Smooth muscle cell (in vitro differentiated cells): Measurements from ENCODE around the gene MZF1. TPM values are rescaled to one million over a fixed set of nuclear protein-coding genes. Genes with fewer than 3 reads are reported as not detected.

Experiments used
- DNase-seq: peaks from one replicate; lab custom pipeline; 2025; ENCODE audit not compliant: unreplicated experiment; lab: John Stamatoyannopoulos, UW
- H2AFZ ChIP-seq: fragments of 200-600 bp; sonication (generic); 2 replicates; pipeline ENCODE4 v1.6.0; 2016; ENCODE audit warnings: antibody characterized with exemption, low read depth, mild to moderate bottlenecking
- H3F3A ChIP-seq: fragments of 200-600 bp; sonication (generic); 2 replicates; pipeline ENCODE4 v1.6.0; 2017; ENCODE audit warnings: antibody characterized with exemption, low read depth
- H3K27ac ChIP-seq: fragments of 200-600 bp; sonication (generic); 2 replicates; pipeline ENCODE4 v1.5.1; 2016; ENCODE audit warnings: low read depth, mild to moderate bottlenecking
- H3K27me3 ChIP-seq: fragments of 200-600 bp; sonication (generic); 2 replicates; pipeline ENCODE4 v1.6.1; 2016; ENCODE audit warnings: low read depth, mild to moderate bottlenecking
- H3K36me3 ChIP-seq: fragments of 200-600 bp; sonication (generic); 2 replicates; pipeline ENCODE4 v1.5.1; 2016; ENCODE audit warnings: low read depth
- H3K4me1 ChIP-seq: fragments of 200-600 bp; sonication (generic); 2 replicates; pipeline ENCODE4 v1.5.1; 2016; ENCODE audit warnings: low read depth
- H3K4me2 ChIP-seq: fragments of 200-600 bp; sonication (generic); 2 replicates; pipeline ENCODE4 v1.6.0; 2016; ENCODE audit warnings: mild to moderate bottlenecking
- H3K4me3 ChIP-seq: fragments of 200-600 bp; sonication (generic); 2 replicates; pipeline ENCODE4 v1.5.1; 2016; ENCODE audit warnings: mild to moderate bottlenecking
- H3K79me2 ChIP-seq: fragments of 200-600 bp; sonication (generic); 2 replicates; pipeline ENCODE4 v1.6.0; 2016; ENCODE audit warnings: low read depth, mild to moderate bottlenecking
- H3K9ac ChIP-seq: fragments of 200-600 bp; sonication (generic); 2 replicates; pipeline ENCODE4 v1.6.0; 2016; ENCODE audit warnings: low read depth
- H3K9me3 ChIP-seq: fragments of 200-600 bp; sonication (generic); replicated peaks from 2 replicates; pipeline ENCODE4 v1.5.1; 2016; ENCODE audit warnings: low read depth
- H4K20me1 ChIP-seq: fragments of 200-600 bp; sonication (generic); 2 replicates; pipeline ENCODE4 v1.6.0; 2016; ENCODE audit warnings: low read depth
- WGBS: methylation state at CpG from one replicate; pipeline ENCODE4 v1.1.7; 2016; ENCODE audit warnings: low lambda C conversion rate; 5-methylcytosine and 5-hydroxymethylcytosine counted together
- polyA plus RNA-seq: library from polyadenylated mRNA; unstranded; fragments of >200 nt; fragmentation: Nextera tagmentation; extraction: Ambion mirVana; gene quantifications from 2 replicates; pipeline ENCODE4 v1.2.1, GENCODE V29; 2016
- total RNA-seq: library from RNA; depleted of rRNA; stranded (reverse); fragments of >200 nt; gene quantifications from 2 replicates; pipeline ENCODE4 v1.2.3, GENCODE V29; 2014
- TF ChIP-seq, protein P1 (sequence below): fragments of 200-600 bp; sonication (generic); IDR thresholded peaks from 2 replicates; pipeline ENCODE4 v1.5.1; 2017; ENCODE audit warnings: borderline replicate concordance, mild to moderate bottlenecking, antibody characterized with exemption; ENCODE audit not compliant: insufficient read depth, poor library complexity, severe bottlenecking

Gene MZF1
- total and polyA plus RNA-seq, 2 experiments from 2014 or later, result 10.2 to 18.7 TPM

DNA sequence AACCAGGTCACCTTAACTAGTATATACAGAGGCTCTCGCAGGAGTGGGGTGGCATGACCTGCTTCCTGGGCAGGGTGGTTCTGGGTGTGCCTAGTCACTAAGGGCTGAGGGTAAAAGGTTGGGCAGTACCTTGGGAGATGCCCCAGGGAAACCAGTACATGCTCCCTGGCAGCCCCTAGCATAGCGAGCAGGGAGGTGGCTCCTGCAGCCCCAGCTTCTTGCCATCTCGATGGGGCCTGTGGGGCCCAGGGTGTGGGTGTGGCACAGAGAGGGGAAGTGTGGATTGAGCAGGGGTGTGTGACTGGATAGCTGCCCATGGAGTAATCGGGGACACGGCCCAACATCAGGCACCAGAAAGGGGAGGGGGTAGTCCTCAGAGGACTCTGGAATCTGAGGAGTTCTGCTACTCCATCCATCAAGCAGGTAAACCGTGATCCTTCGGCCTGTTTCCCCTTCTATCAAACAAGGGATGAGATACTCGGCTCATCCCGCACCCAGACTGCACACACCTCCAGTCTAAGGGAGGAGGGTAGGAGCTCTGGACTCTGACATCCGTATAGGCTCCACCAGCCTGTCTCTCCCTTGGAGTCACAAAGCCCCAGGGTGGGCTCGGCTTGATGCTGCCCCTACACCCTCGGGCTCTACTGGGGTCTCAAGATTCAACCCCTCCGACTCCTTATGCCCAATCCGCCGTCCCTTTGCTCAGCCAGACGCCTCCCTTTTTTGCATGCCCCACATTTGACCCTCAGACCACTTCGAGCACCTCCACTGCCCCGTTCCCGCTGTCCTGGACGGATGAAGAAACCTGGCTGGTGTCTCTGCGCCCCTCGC lies 54.7 kb downstream of the MZF1 start:
- H3K9me3 ChIP-seq, result no peaks in the 10 kb centered on the region
- H3F3A ChIP-seq, result no peaks in the 10 kb centered on the region
- H3K4me1 ChIP-seq, result peaks cover 10% of the 10 kb centered on the region
- no peaks in the 10 kb centered on the region for H3K36me3 ChIP-seq
- H3K27ac ChIP-seq, result peak overlapping the region; percentile 82
- peak overlapping the region; percentile 65 for H3K4me3 ChIP-seq
- 30% methylated on average over 22 of the region's 22 CpGs for WGBS
- H4K20me1 ChIP-seq, result peaks cover 4% of the 10 kb centered on the region
- H3K4me2 ChIP-seq, result peak overlapping the region; percentile 90
- DNase-seq, result no peak
- H2AFZ ChIP-seq, result no peak overlapping the region
- TF ChIP-seq, protein P1, sequence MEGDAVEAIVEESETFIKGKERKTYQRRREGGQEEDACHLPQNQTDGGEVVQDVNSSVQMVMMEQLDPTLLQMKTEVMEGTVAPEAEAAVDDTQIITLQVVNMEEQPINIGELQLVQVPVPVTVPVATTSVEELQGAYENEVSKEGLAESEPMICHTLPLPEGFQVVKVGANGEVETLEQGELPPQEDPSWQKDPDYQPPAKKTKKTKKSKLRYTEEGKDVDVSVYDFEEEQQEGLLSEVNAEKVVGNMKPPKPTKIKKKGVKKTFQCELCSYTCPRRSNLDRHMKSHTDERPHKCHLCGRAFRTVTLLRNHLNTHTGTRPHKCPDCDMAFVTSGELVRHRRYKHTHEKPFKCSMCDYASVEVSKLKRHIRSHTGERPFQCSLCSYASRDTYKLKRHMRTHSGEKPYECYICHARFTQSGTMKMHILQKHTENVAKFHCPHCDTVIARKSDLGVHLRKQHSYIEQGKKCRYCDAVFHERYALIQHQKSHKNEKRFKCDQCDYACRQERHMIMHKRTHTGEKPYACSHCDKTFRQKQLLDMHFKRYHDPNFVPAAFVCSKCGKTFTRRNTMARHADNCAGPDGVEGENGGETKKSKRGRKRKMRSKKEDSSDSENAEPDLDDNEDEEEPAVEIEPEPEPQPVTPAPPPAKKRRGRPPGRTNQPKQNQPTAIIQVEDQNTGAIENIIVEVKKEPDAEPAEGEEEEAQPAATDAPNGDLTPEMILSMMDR, result no peak
- H3K27me3 ChIP-seq, result no peaks in the 10 kb centered on the region
- H3K79me2 ChIP-seq, result peaks cover 46% of the 10 kb centered on the region
- peak overlapping the region; percentile 85 for H3K9ac ChIP-seq

DNA sequence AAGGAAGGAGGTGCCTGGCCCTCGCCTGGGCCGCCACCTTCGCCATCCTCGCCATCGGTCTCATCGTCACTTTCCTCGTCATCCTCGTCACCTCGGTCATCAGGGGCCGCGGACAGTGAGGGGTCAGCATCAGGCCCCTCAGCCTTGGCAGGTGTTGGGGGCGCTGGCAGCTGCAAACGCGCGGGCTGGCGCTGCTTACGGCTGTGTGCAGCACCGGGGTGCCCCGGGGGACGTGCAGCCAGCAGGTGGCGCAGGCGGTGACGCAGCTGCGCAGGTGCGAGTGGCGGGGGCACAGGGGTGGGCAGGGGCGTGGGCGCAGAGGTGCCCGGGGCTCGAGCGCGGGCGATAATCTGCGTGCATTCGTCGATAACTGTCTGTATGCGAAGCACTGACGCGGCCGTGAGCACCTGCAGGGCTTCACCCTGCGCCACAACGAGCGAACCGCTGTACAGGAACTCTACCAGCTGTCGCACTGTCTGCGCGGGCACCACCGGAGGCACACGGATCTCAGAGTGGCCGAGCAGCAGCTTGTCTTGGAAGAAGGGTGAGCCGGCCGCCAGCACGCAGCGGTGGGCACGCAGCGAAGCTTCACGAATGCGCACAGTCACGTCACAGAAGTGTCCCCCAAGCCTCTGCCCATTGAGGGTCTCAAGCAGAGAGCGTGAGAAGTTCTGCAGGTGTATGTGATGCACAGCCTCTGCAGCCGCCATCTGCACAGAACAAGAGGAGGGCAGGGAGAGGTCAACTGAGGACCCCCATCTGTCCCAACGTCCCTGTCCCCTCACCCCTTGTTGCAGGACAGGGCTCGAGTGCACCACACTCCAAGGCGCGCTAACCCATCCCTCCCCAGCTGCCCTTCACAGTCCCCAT lies 55.9 kb downstream of the MZF1 start:
- no peak for DNase-seq
- H3K4me1 ChIP-seq, result peaks cover 10% of the 10 kb centered on the region
- TF ChIP-seq, protein P1, result no peak
- H3K4me2 ChIP-seq, result no peak overlapping the region
- H3F3A ChIP-seq, result no peaks in the 10 kb centered on the region
- peaks cover 46% of the 10 kb centered on the region for H3K79me2 ChIP-seq
- no peaks in the 10 kb centered on the region for H3K36me3 ChIP-seq
- H2AFZ ChIP-seq, result no peak overlapping the region
- no peak overlapping the region for H3K9ac ChIP-seq
- peaks cover 4% of the 10 kb centered on the region for H4K20me1 ChIP-seq
- H3K27ac ChIP-seq, result no peak overlapping the region
- H3K4me3 ChIP-seq, result no peak overlapping the region
- no peaks in the 10 kb centered on the region for H3K27me3 ChIP-seq
- 97% methylated on average over 45 of the region's 65 CpGs for WGBS
- no peaks in the 10 kb centered on the region for H3K9me3 ChIP-seq

DNA sequence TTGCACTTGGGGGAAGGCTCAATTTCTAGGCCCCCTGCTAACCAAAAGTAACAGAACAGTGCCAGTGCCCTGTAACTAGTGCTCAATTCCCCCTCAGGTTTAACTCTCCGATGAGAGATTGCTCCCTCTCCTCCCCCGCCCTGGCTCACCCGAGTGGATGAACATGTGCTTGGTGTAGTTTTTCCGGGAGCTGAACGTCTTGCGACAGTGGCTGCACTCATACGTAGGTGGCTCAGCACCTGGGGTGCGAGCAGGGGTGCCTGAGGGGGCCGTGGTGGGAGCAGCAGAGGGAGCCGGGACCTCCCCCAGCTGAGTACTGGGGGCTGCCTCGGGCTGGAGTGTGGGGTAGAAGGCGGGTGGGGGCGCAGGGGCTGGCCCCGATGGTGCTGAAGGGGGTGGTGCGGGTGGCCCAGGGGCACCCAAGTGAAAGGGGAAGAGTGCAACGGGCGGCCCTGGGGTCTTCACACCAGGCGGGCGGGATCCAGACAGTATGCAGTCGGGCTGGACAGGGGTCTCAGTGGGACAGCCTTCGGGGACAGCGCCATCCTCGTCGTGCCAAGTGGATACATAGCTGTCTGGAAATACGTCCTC lies 56.8 kb downstream of the MZF1 start:
- peaks cover 46% of the 10 kb centered on the region for H3K79me2 ChIP-seq
- DNase-seq, result no peak
- TF ChIP-seq, protein P1, result no peak
- H2AFZ ChIP-seq, result no peak overlapping the region
- WGBS, result 96% methylated on average over 18 of the region's 25 CpGs
- no peaks in the 10 kb centered on the region for H3K27me3 ChIP-seq
- H3K4me1 ChIP-seq, result peaks cover 10% of the 10 kb centered on the region
- H3K9me3 ChIP-seq, result no peaks in the 10 kb centered on the region
- no peaks in the 10 kb centered on the region for H3K36me3 ChIP-seq
- peaks cover 4% of the 10 kb centered on the region for H4K20me1 ChIP-seq
- no peaks in the 10 kb centered on the region for H3F3A ChIP-seq
- H3K27ac ChIP-seq, result no peak overlapping the region
- H3K4me2 ChIP-seq, result no peak overlapping the region
- H3K9ac ChIP-seq, result no peak overlapping the region
- no peak overlapping the region for H3K4me3 ChIP-seq
